Large intestine (tissue), 3 donors: ENCODE results near the gene ISCA2. TPM values are rescaled to one million over a fixed set of nuclear protein-coding genes. Genes with fewer than 3 reads are reported as not detected.
"Not testable (repeated sequence)": the region's sequence is repeated elsewhere in the genome, so short reads cannot be mapped to it uniquely, and the experiment has no call there.

Experiments
- DNase-seq, 2 donors: peaks; one replicate each; pipeline versions ENCODE4 v3.0.0 to v3.0.0-alpha.2; 2013
- H3K27ac ChIP-seq: one replicate; pipeline ENCODE4 v1.5.1; 2013; ENCODE audit warnings: low read length
- H3K27me3 ChIP-seq: 2 replicates; pipeline ENCODE4 v1.6.1; 2013; ENCODE audit warnings: low read length; ENCODE audit not compliant: control insufficient read depth, insufficient read depth
- H3K36me3 ChIP-seq: 2 replicates; pipeline ENCODE4 v1.6.1; 2013; ENCODE audit warnings: low read length; ENCODE audit not compliant: control insufficient read depth, insufficient read depth
- H3K4me1 ChIP-seq: one replicate; pipeline ENCODE4 v1.6.1; 2013; ENCODE audit warnings: low read length; ENCODE audit not compliant: control insufficient read depth, insufficient read depth
- H3K4me3 ChIP-seq: one replicate; pipeline ENCODE4 v1.5.1; 2013; ENCODE audit warnings: low read length
- H3K9me3 ChIP-seq: one replicate; pipeline ENCODE4 v1.6.1; 2013; ENCODE audit warnings: mild to moderate bottlenecking, low read depth, low read length, moderate library complexity; ENCODE audit not compliant: control insufficient read depth
- WGBS: methylation state at CpG from one replicate; pipeline ENCODE4 v1.1.5; 2013; ENCODE audit warnings: low lambda C conversion rate; ENCODE audit not compliant: insufficient coverage; 5-methylcytosine and 5-hydroxymethylcytosine counted together
- polyA plus RNA-seq: library from polyadenylated mRNA; unstranded; fragments of 120-200 nt; gene quantifications from one replicate; pipeline ENCODE4 v1.2.1, GENCODE V29; 2013

ISCA2 gene
- polyA plus RNA-seq, 1 donor: 34.7 TPM

DNA sequence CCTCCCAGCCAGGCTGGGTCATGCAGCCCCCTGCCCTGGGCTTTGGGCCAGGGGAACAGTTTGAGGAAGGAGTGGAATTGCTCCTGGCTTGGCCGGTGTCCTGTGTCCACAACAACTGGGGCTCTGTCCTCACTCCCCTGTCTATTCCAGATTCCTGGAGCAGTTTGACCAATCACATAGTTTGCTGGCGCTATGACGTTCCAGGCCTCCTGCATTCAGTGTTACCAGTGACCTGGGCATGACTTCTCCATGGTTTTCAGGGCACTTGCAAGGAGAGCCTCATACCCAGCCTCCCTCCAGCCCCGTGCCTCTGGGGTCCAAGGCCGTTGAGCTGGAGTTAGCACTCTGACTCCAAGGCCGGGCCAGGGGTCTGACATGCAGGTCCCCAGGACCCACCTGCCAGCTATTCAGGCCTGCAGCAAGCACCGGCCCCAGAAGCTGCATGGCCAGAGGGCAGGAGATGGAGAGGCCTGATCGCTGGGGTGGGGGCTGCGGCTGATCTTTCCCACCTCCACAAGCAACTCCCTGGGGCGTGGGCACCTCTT is 34.2 kb downstream of the ISCA2 start:
- Histone ChIP-seq H3K27ac (no peak overlapping the region), H3K4me1 (no peaks in the 10 kb centered on the region), H3K9me3 (no peaks in the 10 kb centered on the region), H3K4me3 (no peak overlapping the region), H3K27me3 (peaks cover 11% of the 10 kb centered on the region), H3K36me3 (no peaks in the 10 kb centered on the region)
- DNase-seq: no peak
- no CpG with 5 or more reads among the region's 10 CpGs for WGBS

DNA sequence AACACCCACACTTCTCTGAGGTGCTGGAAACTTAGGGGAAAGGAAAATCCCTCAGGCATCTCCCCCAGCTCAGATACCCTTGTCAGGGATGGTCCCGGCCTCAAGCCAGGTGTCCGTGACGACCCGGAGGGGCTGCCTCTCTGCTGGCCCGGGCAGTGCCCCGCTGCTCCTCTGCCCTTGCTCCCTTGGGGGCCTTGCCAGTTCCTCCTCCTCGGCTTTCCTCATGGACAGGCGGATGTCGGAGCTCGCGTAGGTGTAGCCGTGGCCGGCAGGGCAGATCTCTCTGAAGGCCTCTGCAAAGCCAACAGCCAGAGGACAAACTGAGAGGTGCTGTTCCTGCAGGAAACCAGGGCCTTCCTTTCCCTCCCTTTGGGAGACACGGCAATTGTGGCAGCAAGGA is 34.8 kb downstream of the ISCA2 start:
- H3K4me1 ChIP-seq: no peaks in the 10 kb centered on the region
- no peak for DNase-seq
- H3K4me3 ChIP-seq: no peak overlapping the region
- H3K36me3 ChIP-seq: no peaks in the 10 kb centered on the region
- peaks cover 11% of the 10 kb centered on the region for H3K27me3 ChIP-seq
- no peaks in the 10 kb centered on the region for H3K9me3 ChIP-seq
- H3K27ac ChIP-seq: no peak overlapping the region
- no CpG with 5 or more reads among the region's 14 CpGs for WGBS

DNA sequence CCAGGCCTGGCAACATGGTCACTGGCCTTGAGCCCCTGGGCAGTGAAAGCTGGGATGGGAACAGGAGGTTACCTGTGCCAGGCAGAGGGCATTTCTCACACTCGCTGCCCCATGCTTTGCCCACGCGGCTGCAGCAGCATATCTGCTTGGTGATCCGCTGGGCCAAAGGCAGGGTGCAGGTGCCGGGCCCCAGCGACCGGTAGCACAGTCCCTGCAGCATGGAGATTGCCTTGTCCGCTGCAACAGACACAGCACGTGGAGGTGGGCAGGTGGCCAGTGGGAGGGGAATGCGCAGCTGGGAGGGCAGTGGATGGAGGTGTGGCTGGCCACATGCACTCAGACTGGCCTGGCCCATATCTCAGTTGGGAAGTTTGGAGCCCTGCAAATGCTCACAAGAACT is 35.3 kb downstream of the ISCA2 start:
- DNase-seq: no peak
- no peaks in the 10 kb centered on the region for H3K4me1 ChIP-seq
- 60% methylated on average over 1 of the region's 10 CpGs for whole genome bisulfite sequencing
- H3K4me3 ChIP-seq: no peak overlapping the region
- peaks cover 11% of the 10 kb centered on the region for H3K27me3 ChIP-seq
- no peaks in the 10 kb centered on the region for H3K9me3 ChIP-seq
- no peaks in the 10 kb centered on the region for H3K36me3 ChIP-seq
- no peak overlapping the region for H3K27ac ChIP-seq

DNA sequence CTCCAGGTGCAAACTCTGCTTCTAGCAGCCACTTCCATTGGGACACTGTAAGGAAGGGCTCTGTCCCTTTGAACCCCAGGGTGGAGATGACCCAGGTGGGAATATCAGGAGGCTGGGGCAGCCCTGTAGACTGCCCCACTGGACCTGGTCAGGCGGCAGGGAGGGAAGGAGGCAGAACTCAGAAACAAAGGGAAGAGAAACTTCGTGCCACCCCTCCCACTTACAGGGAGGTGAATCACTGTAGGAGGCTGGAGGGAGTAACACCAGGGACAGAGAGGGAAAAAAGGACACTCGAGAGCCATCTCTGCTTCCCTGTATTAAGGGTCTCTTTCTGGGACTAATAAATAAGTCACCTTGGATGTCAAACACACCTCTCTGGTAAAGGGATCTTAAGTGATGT is 37.4 kb downstream of the ISCA2 start:
- DNase-seq: no peak
- no peaks in the 10 kb centered on the region for H3K9me3 ChIP-seq
- WGBS: no CpG with 5 or more reads among the region's 3 CpGs
- no peaks in the 10 kb centered on the region for H3K36me3 ChIP-seq
- no peaks in the 10 kb centered on the region for H3K4me1 ChIP-seq
- peaks cover 10% of the 10 kb centered on the region for H3K27me3 ChIP-seq
- no peak overlapping the region for H3K4me3 ChIP-seq
- H3K27ac ChIP-seq: no peak overlapping the region

DNA sequence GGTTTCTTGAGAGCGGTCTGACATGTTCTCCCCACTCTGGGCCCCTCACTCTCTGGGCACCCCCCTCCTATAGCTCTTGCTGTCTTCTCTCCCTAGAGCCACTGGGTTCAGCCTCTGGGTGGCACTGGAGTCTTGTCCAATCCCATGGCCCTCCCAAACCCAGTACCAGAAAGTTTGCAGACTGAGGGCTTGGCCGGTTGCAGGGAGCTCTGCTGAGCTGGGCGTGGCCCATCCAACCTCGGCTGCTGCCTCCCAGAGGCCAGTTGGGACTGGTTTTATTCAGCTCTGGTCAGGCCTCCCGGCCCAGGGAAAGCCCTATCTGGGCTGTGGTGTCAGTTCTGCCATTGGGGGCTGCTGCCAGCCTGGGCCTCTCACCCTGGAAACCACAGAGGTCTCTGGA is 37.9 kb downstream of the ISCA2 start:
- H3K27ac ChIP-seq: no peak overlapping the region
- DNase-seq: peak in 1 of 2 donors; percentile 12
- H3K4me3 ChIP-seq: no peak overlapping the region
- H3K4me1 ChIP-seq: no peaks in the 10 kb centered on the region
- no peaks in the 10 kb centered on the region for H3K36me3 ChIP-seq
- H3K27me3 ChIP-seq: peaks cover 6% of the 10 kb centered on the region
- H3K9me3 ChIP-seq: no peaks in the 10 kb centered on the region
- no CpG with 5 or more reads among the region's 5 CpGs for WGBS

DNA sequence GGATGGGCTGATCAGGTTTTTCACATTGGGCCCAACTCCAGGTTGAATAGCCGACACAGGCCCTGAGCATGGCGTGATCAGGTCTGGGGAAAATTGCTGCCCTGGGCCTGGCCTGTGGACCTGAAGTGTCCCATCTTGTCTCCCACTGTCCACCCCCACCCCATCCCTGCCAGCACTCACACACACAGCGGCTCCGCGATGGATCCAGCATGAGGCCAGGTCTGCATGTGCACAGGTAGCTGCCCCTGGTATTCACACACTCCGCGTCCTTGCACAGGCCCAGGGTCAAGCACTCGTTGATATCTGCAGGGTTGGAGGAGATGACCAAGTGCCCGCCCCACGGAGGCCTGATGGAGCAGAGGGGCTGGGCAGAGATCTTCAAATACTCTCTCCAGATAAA is 38.7 kb downstream of the ISCA2 start:
- H3K4me1 ChIP-seq: no peaks in the 10 kb centered on the region
- DNase-seq: no peak
- H3K27me3 ChIP-seq: peaks cover 6% of the 10 kb centered on the region
- no CpG with 5 or more reads among the region's 10 CpGs for WGBS
- H3K4me3 ChIP-seq: no peak overlapping the region
- no peaks in the 10 kb centered on the region for H3K9me3 ChIP-seq
- no peak overlapping the region for H3K27ac ChIP-seq
- H3K36me3 ChIP-seq: no peaks in the 10 kb centered on the region

DNA sequence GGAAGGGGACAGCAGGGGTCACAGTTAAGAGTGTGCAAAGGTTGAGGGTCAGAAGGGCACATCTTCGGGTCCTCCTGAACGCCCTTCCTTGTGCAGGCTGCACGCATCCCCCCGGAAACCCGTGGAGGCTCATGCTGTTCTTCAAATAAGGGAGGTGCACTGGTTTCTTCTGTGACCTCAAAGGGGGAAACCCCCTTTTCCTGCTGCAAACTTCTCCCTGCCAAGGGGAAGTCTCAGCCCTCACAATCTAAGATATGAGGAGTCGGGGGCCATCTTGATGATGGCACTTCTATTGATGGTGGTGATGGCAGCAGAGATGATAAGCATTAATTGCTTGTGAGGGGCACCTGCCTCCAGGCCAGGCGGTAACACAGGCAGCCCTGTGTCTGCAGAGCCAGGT is 40.0 kb downstream of the ISCA2 start:
- Histone ChIP-seq H3K4me3 (no peak overlapping the region), H3K9me3 (no peaks in the 10 kb centered on the region), H3K36me3 (no peaks in the 10 kb centered on the region), H3K4me1 (no peaks in the 10 kb centered on the region), H3K27me3 (peaks cover 6% of the 10 kb centered on the region), H3K27ac (no peak overlapping the region)
- no CpG with 5 or more reads among the region's 7 CpGs for WGBS
- no peak for DNase-seq

DNA sequence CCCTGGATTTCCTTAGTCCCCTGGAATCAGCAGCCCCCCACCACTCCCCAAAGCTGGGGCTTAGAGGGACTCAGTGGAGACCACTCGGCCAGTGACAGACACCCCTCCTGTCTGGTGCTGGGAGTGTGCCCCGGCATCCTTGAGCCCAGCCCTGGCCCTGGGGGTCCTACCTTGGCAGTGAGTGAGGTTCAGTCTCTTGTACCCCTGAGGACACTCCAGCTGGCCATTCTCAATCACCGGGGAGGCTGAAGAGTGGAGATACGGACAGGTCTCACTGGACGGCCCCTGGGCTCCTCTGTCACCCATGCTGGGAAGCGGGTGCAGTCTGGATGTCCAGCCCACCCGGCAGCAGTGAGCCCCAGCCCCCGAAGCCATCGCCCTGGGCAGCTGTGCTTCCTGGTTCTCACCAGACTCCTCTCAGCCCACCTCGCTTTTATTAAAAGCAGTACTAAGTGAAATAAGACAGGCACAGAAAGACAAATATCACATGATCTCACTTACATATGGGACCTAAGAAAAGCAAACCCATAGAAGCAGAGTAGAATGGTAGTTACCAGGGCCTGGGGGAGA is 42.3 kb downstream of the ISCA2 start:
- no CpG with 5 or more reads among the region's 10 CpGs for WGBS
- Histone ChIP-seq H3K27me3 (peaks cover 6% of the 10 kb centered on the region), H3K9me3 (no peaks in the 10 kb centered on the region), H3K4me1 (no peaks in the 10 kb centered on the region), H3K4me3 (no peak overlapping the region), H3K36me3 (no peaks in the 10 kb centered on the region), H3K27ac (no peak overlapping the region)
- no peak for DNase-seq

DNA sequence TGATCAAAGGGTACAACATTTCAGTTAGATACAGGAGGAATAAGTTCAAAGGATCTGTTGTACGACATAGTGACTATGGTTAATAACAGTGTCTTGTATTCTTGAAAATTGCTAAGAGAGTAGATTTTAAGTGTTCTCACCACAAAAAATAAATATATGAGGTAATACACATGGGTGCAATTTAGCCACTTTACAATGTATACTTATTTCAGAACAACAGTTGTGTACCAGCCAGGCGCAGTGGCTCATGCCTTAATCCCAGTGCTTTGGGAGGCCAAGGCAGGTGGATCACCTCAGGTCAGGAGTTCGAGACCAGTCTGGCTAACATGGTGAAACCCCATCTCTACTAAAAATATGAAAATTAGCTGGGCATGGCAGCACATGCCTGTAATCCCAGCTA is 42.8 kb downstream of the ISCA2 start:
- not testable (repeated sequence) for H3K4me3 ChIP-seq, H3K27ac ChIP-seq, H3K27me3 ChIP-seq, DNase-seq, H3K4me1 ChIP-seq, H3K9me3 ChIP-seq, H3K36me3 ChIP-seq
- WGBS: 17% methylated on average over 1 of the region's 3 CpGs

DNA sequence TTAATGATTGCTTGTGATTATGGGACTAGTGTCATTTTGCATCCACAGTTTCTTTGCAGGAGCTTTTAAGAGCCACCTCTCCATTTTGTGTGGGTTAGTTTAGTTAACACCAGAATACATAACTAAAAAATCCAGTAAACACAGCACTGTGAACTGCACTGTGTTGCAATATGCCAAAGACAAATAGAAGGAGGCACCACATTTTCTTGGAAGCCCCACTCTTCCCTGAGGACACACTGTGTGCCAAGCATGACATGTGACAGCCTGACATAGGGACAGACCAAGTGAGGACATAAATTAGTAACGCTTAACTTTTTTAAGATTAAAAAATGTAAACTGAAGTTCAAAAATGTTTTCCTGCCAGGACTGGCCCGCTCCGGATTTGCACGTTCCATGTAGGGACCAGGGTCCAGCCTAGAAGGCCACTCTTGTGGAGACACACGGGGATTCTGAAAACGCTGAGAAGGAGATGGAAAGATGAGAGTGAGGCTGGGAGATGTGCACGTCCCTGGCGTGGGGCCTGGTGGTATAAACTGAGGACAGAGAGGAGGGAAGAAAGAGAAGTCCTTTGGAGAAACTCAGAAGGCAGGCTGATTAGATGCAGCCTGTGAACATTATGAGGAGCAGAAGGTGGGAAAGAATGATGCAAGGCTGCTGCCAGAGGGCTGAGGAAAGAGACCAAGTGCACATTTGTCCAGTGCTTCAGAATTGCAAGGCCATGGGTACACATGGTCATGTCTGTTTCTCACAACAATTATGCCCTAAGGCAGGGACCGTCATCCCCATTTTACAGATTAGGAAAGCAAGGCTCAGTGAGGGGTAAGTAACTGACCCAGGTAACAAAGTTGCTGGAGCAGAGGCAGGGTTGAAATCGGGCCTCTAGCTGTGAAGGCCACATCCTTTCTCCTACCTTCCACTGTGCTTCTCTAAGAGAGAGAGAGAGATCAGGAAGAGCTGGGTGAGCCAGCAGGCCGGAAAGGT is 45.1 kb downstream of the ISCA2 start:
- no peak overlapping the region for H3K4me3 ChIP-seq
- no peaks in the 10 kb centered on the region for H3K36me3 ChIP-seq
- H3K9me3 ChIP-seq: no peaks in the 10 kb centered on the region
- no peaks in the 10 kb centered on the region for H3K4me1 ChIP-seq
- no peak overlapping the region for H3K27ac ChIP-seq
- DNase-seq: no peak
- 89% methylated on average over 7 of the region's 11 CpGs for WGBS
- H3K27me3 ChIP-seq: peaks cover 7% of the 10 kb centered on the region
